GM12872 (cell line): ENCODE measurements around the gene TTLL6.

ENCODE experiments used
- TF ChIP-seq, protein P1 (sequence below): IDR thresholded peaks from 3 replicates; pipeline ENCODE4 v1.5.1; 2011; ENCODE audit warnings: low read depth, mild to moderate bottlenecking, low read length, moderate library complexity; ENCODE audit not compliant: insufficient read depth

The TTLL6 gene

DNA sequence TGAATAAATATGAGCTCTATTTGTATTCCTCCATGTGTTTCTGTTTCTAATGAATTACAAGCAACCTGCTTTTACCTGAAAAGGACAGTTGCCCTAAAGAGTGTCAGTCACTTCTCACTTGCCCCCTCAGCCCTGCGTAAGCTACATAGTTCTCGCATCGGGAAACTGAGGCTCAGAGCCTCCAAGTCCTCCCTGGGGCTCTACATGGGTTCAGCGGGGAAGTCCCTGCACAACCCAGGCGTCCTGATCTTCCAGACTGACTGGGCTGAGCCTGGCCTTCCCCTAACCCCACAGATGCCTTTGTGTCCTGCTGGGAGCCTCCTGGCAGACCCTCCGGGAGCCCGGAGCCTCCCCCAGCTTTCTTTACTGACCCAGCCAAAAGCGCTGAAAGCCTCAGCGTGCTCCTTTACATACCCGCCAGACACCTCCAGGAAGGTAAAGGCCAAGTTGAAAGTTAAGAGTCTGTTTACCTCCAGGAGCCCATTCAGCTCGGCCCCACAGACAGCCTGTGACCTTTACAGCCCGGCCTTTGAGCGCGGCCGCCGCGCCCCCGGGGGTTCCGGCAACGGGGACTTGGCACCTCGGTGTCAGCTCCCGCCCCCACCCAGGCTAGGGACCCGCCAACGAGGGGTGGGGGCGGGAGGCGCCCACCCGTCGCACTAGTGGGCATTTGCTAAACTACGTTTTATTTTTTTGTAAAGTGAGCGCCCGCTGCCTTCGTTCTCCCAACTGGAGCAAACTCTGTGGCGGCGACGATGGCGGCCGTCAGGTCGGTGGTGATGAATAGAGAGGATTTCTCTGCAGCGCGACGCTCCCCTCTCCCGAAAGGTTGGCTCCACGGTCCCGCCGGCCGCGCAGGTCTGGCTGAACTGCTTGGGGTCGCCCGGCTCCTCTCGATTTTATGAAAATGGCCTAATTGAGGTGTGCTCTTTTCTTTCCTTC, 84.1 kb downstream of the TTLL6 start:
- TF ChIP-seq, protein P1, sequence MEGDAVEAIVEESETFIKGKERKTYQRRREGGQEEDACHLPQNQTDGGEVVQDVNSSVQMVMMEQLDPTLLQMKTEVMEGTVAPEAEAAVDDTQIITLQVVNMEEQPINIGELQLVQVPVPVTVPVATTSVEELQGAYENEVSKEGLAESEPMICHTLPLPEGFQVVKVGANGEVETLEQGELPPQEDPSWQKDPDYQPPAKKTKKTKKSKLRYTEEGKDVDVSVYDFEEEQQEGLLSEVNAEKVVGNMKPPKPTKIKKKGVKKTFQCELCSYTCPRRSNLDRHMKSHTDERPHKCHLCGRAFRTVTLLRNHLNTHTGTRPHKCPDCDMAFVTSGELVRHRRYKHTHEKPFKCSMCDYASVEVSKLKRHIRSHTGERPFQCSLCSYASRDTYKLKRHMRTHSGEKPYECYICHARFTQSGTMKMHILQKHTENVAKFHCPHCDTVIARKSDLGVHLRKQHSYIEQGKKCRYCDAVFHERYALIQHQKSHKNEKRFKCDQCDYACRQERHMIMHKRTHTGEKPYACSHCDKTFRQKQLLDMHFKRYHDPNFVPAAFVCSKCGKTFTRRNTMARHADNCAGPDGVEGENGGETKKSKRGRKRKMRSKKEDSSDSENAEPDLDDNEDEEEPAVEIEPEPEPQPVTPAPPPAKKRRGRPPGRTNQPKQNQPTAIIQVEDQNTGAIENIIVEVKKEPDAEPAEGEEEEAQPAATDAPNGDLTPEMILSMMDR, result no peak

DNA sequence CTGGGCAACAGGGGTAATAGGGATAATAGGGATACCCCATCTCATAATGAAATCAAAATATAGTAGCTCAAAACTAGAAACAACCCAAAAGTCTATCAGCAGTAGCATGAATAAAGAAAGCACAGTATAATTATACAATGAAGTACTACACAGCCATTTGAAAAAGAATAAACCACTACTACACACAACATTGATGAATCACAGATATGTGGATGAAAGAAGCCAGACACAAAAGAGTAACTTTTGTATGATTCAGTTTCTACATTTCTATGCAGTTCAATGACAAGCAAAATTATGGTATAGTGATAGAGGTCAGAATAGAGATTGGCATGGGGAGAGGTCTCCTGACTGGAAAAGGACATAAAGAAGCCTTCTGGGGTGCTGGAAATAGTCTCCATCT, 85.7 kb downstream of the TTLL6 start:
- TF ChIP-seq, protein P1, result no peak

DNA sequence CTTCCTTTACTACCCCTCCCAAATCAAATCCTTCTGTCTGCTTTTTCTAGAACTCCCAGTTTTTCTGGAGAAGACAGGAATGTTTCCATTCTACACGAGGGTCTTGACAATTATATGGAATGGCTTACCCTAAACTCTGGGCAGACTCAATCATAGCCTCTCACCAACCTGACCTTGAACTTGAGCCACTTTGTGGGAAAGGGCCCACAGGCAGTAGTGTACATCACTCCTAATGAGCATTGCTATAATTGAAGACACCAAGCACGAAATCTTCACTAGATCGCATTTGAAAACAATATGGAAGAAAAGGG, 86.8 kb downstream of the TTLL6 start:
- TF ChIP-seq, protein P1, result no peak

DNA sequence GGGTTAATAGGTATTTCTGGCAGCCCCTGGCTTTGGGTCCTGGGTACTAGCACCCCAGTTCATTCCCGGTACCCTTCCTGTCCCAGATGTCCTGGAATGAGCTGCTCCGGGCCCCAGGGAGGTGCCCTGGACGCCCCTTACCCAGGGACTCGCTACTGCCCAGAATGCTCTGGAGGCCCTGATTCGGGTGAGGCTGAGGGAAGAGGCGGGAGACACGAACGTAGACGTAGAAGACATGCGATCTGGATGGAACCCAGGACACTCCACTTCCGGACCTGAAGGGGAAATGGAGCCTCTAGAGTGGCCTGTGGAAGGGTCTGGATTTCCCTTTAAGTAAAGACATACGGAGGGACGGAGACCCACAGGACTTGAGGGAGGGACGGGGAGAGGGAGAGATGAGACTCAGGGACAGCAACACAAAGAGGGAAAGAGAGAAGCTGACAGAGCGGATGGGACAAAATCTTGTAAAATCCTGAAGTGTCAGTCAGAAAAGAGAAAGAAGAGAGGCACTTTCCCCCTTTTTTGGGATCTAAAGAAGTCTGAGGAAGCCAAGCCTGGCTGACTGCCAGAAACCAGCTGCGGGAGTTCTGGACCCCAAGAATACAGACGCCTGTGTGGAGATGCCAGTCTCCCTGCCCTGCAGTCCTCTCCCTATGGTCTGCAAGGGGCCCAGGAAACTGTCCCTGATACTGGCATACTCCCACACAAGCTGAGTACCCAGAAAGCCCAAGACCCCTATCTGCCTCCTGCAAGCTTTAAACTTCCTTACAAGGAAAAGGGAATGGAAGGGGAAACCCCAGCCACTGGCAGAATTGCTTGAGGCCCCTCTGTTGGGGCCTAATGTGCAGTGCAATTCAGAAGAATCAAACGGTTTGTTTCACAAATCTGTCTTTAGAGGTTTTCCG, 87.4 kb downstream of the TTLL6 start:
- TF ChIP-seq, protein P1, result no peak

DNA sequence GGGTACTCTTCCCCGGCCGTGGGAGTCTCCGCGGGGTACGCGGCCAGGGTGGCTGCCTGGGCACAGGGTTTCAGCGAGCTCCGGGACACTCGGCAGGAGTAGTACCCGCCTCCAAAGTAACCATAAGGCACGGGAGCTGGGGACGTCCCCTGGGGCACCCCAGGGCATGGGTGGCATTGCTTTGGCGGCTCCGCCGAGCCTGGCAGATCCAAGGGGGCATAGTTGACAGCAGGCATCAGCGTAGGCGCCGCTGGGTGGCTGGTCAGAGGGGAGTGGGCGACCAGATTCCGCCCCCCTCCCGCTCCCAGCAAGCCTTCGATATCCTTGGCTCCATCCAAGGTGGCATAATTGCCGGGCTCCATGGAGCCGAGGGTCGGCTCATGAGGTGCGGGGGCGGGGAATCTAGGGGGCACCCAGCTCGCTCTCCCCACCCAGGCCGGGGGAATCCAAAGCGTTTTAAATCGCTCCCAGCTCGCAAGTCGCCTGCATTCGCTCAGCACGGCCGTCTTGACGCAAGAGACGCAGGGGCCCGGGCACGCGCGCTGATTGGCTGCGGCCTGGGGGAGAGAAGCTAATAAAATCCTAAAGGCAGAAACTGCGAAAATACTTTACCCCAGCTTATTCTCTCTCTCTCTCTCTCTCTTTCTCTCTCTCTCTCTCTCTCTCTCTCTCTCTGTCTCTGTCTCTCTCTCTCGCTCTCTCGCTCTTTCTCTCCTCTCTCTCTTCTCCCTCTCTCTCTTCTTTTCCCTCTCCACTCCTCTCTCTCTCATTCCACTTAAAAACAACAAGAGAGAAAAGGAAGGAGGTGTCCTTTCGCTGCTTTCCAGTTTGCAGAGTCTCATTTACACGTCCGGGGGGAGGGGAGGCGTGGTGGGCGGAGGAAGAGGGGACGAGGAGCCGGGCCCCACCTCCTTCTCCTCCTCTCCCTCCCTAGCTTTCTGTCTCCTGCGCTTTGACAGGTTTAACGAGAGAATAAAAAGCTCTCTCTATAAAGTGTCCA, 88.5 kb downstream of the TTLL6 start, which contains the start of gene HOXB13:
Gene HOXB13, minus strand, starts transcription at position 519 of the 1,000 bp plus-strand sequence. Its CDS starts 157 bp downstream, at position 362.
- TF ChIP-seq, protein P1, result no peak

DNA sequence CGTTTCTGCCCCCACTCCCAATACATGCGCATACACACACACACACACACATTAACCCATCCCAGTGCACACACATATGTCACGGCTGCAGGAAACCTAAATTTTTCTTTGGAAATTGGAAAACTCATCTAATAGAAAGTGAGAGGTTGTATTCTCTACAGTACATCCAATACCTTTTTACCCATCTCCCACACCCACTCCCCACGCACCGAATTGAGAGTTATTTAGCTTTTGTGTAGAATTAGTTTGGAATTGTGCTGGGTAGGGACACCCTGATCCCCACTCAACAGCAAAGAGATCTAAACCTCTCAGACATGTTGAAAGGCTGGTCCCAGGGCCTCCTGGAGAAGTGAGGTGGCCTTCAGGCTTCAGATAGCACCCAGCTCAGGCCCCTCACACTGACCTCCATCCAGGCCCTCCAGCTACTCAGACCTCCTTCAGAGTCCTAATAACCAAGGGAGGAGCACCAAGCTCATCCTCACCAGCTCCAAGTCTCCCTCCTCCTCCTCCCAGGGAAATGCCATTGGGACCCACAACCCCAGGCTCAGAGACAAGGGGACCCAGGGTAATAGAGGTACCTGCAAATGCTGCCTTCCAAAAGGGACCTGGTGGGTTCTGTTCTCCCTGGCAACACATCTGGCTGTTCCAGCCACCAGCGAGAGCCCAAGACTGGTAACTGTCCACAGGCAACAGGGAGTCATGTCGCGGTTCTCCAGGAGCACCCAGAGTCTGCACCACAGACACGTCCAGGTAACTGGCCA, 89.4 kb downstream of the TTLL6 start:
- TF ChIP-seq, protein P1, result no peak
